DMS79 (cell line): ENCODE data around the gene TIGD1.
"Not testable (repeated sequence)": the region's sequence is repeated elsewhere in the genome, so short reads cannot be mapped to it uniquely, and the experiment has no call there.

Source experiments
- DNase-seq: peaks from one replicate; lab custom pipeline; 2025; lab: John Stamatoyannopoulos, UW

Gene TIGD1

DNA sequence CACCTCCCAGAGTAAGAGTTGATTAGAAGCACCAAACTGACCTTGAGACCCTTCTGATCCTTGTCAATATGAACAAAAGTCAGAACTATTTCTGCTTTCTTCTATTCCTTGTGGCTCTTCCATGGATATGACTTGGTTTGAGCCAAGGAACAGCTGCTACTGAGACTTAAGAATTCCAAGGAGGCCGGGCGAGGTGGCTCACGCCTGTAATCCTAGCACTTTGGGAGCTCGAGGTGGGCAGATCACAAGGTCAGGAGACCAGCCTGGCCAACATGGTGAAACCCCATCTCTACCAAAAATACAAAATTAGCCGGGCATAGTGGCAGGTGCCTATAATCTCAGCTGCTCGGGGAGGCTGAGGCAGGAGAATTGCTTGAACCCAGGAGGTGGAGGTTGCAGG is 20.1 kb upstream of the TIGD1 start:
- not testable (repeated sequence) for DNase-seq

DNA sequence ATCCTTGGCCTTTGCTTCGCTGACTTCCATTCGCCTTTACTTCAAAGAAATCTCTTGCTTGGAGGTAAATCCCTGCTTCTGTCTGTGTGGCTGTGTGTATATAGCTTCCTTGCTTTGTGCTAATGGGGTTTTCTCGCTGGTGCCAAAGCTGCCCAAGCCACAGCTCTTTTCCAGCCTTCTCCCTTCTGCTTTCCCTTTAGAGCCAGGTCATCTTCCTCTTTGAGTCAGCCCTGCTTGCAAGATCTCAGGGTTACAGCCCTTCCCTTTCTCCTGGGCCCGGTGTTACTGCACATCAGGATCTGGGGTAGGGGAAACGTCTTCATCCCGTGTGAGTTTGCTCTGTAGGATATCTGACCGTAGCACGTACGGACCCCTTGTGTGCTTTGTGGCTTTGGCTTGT is 19.2 kb upstream of the TIGD1 start:
- no peak for DNase-seq

DNA sequence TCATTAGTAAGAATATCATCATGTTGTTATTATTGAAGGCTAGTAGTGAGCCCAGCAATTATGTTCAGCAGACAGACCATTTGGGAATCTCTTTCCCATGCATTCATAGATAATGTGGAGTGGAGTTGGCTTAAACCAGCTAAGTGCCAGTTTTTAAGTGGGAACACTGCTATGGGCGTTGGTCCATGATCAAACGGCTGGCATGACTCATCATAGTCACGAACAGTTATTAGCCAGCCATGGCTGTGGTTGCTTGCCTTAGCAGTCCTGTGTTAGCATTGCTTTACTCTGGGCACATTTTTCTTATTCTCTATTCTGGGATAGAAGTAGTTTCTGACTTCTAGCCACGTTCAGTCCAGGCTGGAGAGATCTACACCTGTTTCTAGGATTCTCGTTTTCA is 17.8 kb upstream of the TIGD1 start:
- no peak for DNase-seq

DNA sequence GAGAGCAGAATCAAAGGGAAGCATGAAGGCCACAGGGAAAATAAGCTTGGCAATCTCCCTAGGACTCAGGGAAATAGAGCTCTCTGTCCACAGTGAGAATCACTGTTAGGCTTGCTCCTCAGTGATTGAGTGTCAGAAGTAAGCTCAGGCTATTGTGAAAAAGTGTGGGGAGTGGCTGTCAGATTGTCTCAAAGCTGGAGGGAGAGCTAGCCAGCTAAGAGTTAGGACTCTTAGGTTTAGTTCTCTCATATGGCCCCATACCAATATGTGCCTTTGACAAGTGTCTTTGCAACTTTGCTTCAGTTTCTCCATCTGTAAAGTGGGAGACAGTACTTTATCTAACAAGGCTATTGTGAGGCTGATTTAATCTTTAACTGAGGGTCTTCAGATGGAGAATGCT is 17.4 kb upstream of the TIGD1 start:
- DNase-seq: no peak

DNA sequence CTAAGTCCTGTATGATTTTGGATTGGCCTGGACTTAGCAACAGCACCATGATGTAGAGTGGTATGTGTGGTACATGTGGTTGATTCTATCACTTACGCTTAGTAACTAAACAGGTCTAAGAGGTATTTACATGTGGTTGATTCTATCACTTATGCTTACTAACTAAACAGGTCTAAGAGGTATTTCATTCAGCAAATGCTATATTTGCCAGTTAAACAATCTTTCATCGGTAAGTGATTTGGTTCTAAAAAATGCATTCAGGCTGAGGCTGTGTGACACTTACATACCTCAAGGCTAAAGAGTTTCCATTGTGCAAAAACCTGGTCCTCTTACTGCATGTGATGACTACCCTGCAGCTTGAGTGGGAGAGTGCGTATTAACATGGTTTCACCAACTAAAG is 13.2 kb upstream of the TIGD1 start:
- DNase-seq: no peak

- no peak for DNase-seq
Measured at GRCh38 chr2:232562515-232563151, 12.3 kb upstream of the TIGD1 start.

GRCh38 chr2:232556426-232556825 is 6.1 kb upstream of the TIGD1 start:
- no peak for DNase-seq

- DNase-seq: no peak
Measured at GRCh38 chr2:232551776-232552175, 1.4 kb upstream of the TIGD1 start.

DNA sequence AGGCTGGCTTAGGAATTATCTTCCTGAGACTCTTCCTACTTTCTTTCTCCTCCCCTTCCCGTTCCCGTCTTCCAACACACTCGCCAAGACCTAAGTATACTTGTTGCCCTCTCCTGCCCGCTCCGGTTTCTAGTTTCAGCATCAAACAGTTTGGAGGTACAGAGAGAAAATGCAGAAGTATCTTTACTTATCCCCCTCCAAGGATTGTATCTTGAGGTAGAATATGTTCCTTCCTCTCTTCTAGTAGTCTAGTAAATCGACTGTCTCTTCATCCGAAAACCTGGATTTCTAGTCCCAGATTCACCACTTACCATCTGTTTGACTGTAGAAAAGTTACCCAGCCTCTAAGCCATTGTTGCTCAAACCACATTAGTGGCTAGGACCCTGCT is 887 bp upstream of the TIGD1 start:
- DNase-seq: no peak

- peak; percentile 52 for DNase-seq
Measured at GRCh38 chr2:232549655-232550353, 553 bp downstream of the TIGD1 start.

GRCh38 chr2:232547991-232548390 is 2.4 kb downstream of the TIGD1 start:
- no peak for DNase-seq

GRCh38 chr2:232545511-232546375 is 4.6 kb downstream of the TIGD1 start:
- DNase-seq: no peak

GRCh38 chr2:232544674-232545073 is 5.7 kb downstream of the TIGD1 start:
- DNase-seq: no peak

- no peak for DNase-seq
Measured at GRCh38 chr2:232543928-232544631, 6.3 kb downstream of the TIGD1 start.

DNA sequence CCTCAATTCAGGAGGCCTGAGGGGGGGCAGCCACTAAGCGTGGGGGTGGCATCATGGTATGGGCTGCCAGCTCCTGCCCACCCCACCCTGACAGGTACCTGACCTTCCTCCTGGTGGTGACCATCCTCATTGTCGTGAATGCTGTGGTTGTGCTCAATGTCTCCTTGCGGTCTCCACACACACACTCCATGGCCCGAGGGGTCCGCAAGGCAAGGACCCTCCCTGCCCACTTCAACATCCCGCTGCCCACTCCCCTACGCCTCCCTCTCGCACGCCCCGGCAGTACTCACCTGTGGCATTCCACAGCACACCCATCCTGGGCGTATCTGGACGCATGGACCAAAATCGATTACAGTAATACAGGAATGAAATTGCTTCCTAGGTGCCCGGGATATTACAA is 6.9 kb downstream of the TIGD1 start:
- DNase-seq: no peak

DNA sequence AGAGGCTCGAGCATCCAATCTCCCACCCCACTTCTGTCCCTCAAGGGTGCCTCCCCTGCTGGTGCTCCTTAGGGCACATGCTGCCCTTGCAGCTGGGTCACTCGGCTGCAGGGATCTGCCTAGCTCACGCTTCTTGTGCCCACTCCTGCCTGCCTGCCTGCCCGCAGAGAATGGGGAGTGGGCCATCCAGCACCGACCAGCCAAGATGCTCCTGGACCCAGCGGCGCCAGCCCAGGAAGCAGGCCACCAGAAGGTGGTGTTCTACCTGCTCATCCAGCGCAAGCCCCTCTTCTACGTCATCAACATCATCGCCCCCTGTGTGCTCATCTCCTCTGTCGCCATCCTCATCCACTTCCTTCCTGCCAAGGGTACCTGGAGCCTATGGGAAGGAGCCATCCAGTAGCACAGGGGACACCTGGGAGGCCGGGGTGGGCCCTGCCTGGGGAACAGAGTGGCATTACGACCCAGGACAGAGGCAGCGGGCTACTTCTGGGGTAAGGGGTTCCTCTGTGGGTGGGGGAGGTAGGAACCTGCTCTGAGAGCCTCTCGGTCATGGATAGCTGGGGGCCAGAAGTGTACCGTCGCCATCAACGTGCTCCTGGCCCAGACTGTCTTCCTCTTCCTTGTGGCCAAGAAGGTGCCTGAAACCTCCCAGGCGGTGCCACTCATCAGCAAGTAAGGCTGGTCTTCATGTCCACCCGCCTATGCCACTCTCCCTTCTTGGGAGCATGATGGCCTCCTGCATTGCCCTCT is 7.5 kb downstream of the TIGD1 start:
- DNase-seq: no peak

GRCh38 chr2:232541961-232542714 is 8.2 kb downstream of the TIGD1 start:
- no peak for DNase-seq

DNA sequence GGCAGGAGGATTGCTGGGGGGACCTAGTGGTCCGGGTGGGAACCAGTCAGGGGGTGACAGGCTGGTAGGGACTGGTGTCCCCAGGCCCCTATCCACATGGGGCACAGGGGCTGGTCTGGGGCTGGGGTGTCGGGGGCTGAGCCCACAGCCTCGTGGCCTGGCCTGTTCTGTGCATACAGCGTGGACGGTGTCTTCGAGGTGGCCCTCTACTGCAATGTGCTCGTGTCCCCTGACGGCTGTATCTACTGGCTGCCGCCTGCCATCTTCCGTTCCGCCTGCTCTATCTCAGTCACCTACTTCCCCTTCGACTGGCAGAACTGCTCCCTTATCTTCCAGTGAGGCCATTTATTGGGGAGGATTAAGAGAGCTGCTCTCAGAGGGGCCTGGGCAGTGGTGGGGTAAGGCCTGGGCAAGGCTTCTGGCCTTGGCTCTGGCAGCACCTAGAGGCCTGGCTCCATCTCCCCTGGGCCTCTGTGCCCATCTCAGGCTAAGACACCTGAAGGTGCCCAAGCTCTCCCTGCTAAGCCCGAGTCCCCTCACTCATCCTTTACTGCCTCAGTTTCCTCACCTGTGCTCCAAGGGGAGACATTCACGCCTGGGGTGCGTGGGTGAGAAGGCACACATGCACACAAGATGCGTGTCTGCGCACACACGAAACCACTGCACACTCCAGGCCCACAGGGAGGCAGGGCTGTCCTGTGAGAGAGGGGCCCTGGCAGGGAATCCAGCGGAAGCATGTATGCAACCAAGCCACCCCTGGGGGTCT is 9.0 kb downstream of the TIGD1 start:
- DNase-seq: no peak

DNA sequence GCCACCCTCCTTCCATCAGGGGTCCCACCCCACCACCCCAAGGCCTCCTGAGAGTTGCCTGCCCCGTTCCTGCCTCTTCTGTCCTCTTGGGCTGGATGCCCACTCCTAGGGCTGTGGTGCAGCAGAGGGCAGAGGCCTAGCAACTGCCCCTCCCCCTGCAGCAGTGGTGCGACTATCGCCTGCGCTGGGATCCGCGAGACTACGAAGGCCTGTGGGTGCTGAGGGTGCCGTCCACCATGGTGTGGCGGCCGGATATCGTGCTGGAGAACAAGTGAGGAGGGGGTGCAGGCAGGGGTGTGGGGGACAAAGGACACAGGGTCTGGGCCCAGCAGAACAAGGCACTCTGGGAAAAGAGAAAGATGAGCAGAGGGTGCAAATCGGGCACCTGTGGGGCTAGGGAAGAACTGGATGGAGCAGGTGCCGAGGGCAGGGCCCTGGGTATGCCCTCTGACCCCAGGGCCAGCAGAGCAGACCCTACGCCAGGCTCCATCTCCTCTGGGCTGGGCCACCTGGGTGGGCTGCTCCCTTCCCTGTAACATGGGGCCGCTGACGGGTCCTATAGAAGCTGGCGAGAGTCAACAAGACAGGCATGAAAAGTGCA is 9.8 kb downstream of the TIGD1 start:
- no peak for DNase-seq
